ENCODE data around the gene FIGN.

FIGN gene

GRCh38 chr2:163580757-163581156 is 155.1 kb downstream of the FIGN start:
- no peaks in the 10 kb centered on the region for H4K20me1 ChIP-seq (ENCODE audit: insufficient read depth, low read length)
- no peaks in the 10 kb centered on the region for H3K79me2 ChIP-seq (ENCODE audit: insufficient read depth, low read length)
- no peak overlapping the region for H3K9ac ChIP-seq (ENCODE audit: low read depth, low read length)
- H3K4me3 ChIP-seq (ENCODE audit: low read depth in 1 of 2, low read length in 2 of 2) = no peak overlapping the region
- no peaks in the 10 kb centered on the region for H3K9me3 ChIP-seq (ENCODE audit: insufficient read depth, low read length, severe bottlenecking)
- ATAC-seq (ENCODE audit: insufficient read depth, low read depth) (no peak), DNase-seq (no peak)
- TF ChIP-seq CTCF (IDR thresholded peaks at IDR 0.05; ENCODE audit: borderline replicate concordance, extremely low read depth, low read length, poor library complexity, severe bottlenecking) (no peak), EZH2 (IDR thresholded peaks at IDR 0.05; ENCODE audit: borderline replicate concordance, low read depth, low read length, severe bottlenecking) (no peak)
- H3K27me3 ChIP-seq (ENCODE audit: insufficient read depth, low read length, poor library complexity) = no peaks in the 10 kb centered on the region
- H3K4me2 ChIP-seq (ENCODE audit: insufficient read depth, low read length) = no peak overlapping the region
- no peaks in the 10 kb centered on the region for H3K36me3 ChIP-seq (ENCODE audit: insufficient read depth, low read length)
- H3K27ac ChIP-seq (ENCODE audit: low read length) = no peak overlapping the region
- H2AFZ ChIP-seq (ENCODE audit: low read depth, low read length) = no peak overlapping the region
- no peaks in the 10 kb centered on the region for H3K4me1 ChIP-seq (ENCODE audit: insufficient read depth, low read length)

- Histone ChIP-seq H3K4me3 (ENCODE audit: low read depth in 1 of 2, low read length in 2 of 2) (no peak overlapping the region), H3K9me3 (ENCODE audit: insufficient read depth, low read length, severe bottlenecking) (no peaks in the 10 kb centered on the region), H3K79me2 (ENCODE audit: insufficient read depth, low read length) (no peaks in the 10 kb centered on the region), H4K20me1 (ENCODE audit: insufficient read depth, low read length) (no peaks in the 10 kb centered on the region), H3K9ac (ENCODE audit: low read depth, low read length) (no peak overlapping the region), H3K27ac (ENCODE audit: low read length) (no peak overlapping the region), H3K27me3 (ENCODE audit: insufficient read depth, low read length, poor library complexity) (no peaks in the 10 kb centered on the region), H2AFZ (ENCODE audit: low read depth, low read length) (no peak overlapping the region), H3K4me1 (ENCODE audit: insufficient read depth, low read length) (no peaks in the 10 kb centered on the region), H3K4me2 (ENCODE audit: insufficient read depth, low read length) (no peak overlapping the region), H3K36me3 (ENCODE audit: insufficient read depth, low read length) (no peaks in the 10 kb centered on the region)
- ATAC-seq (ENCODE audit: insufficient read depth, low read depth) (no peak), DNase-seq (no peak)
- no peak for TF ChIP-seq CTCF (IDR thresholded peaks at IDR 0.05; ENCODE audit: borderline replicate concordance, extremely low read depth, low read length, poor library complexity, severe bottlenecking)
Measured at GRCh38 chr2:163574309-163574708, 161.5 kb downstream of the FIGN start.

- Histone ChIP-seq H3K4me1 (ENCODE audit: insufficient read depth, low read length) (no peaks in the 10 kb centered on the region), H4K20me1 (ENCODE audit: insufficient read depth, low read length) (no peaks in the 10 kb centered on the region), H3K36me3 (ENCODE audit: insufficient read depth, low read length) (no peaks in the 10 kb centered on the region), H3K27me3 (ENCODE audit: insufficient read depth, low read length, poor library complexity) (no peaks in the 10 kb centered on the region), H3K9me3 (ENCODE audit: insufficient read depth, low read length, severe bottlenecking) (no peaks in the 10 kb centered on the region), H2AFZ (ENCODE audit: low read depth, low read length) (no peak overlapping the region), H3K27ac (ENCODE audit: low read length) (no peak overlapping the region), H3K4me2 (ENCODE audit: insufficient read depth, low read length) (no peak overlapping the region), H3K79me2 (ENCODE audit: insufficient read depth, low read length) (no peaks in the 10 kb centered on the region), H3K9ac (ENCODE audit: low read depth, low read length) (no peak overlapping the region), H3K4me3 (ENCODE audit: low read depth in 1 of 2, low read length in 2 of 2) (no peak overlapping the region)
- DNase-seq = no peak
- TF ChIP-seq CTCF (IDR thresholded peaks at IDR 0.05; ENCODE audit: borderline replicate concordance, extremely low read depth, low read length, poor library complexity, severe bottlenecking) = no peak
- TF ChIP-seq EZH2 (IDR thresholded peaks at IDR 0.05; ENCODE audit: borderline replicate concordance, low read depth, low read length, severe bottlenecking) = no peak
- no peak for ATAC-seq (ENCODE audit: insufficient read depth, low read depth)
Measured at GRCh38 chr2:163573652-163574051, 162.2 kb downstream of the FIGN start.

GRCh38 chr2:163572850-163573249 is 163.0 kb downstream of the FIGN start:
- Histone ChIP-seq H3K27me3 (ENCODE audit: insufficient read depth, low read length, poor library complexity) (no peaks in the 10 kb centered on the region), H3K9ac (ENCODE audit: low read depth, low read length) (no peak overlapping the region), H3K27ac (ENCODE audit: low read length) (no peak overlapping the region), H3K36me3 (ENCODE audit: insufficient read depth, low read length) (no peaks in the 10 kb centered on the region), H3K4me3 (ENCODE audit: low read depth in 1 of 2, low read length in 2 of 2) (no peak overlapping the region), H3K9me3 (ENCODE audit: insufficient read depth, low read length, severe bottlenecking) (no peaks in the 10 kb centered on the region), H3K4me1 (ENCODE audit: insufficient read depth, low read length) (no peaks in the 10 kb centered on the region), H4K20me1 (ENCODE audit: insufficient read depth, low read length) (no peaks in the 10 kb centered on the region), H3K79me2 (ENCODE audit: insufficient read depth, low read length) (no peaks in the 10 kb centered on the region), H3K4me2 (ENCODE audit: insufficient read depth, low read length) (no peak overlapping the region), H2AFZ (ENCODE audit: low read depth, low read length) (no peak overlapping the region)
- ATAC-seq (ENCODE audit: insufficient read depth, low read depth) (no peak), DNase-seq (no peak)
- TF ChIP-seq CTCF (IDR thresholded peaks at IDR 0.05; ENCODE audit: borderline replicate concordance, extremely low read depth, low read length, poor library complexity, severe bottlenecking) (no peak), EZH2 (IDR thresholded peaks at IDR 0.05; ENCODE audit: borderline replicate concordance, low read depth, low read length, severe bottlenecking) (no peak)

Data from DND-41 (cell line).